GM12873 (cell line): ENCODE measurements around the gene SCYGR1.

ENCODE experiments used
- TF ChIP-seq, protein P1 (sequence below): IDR thresholded peaks from 2 replicates; pipeline ENCODE4 v1.5.1; 2012; ENCODE audit warnings: low read depth, mild to moderate bottlenecking, moderate library complexity, low read length, control low read depth; ENCODE audit not compliant: insufficient read depth; ENCODE audit errors: missing control alignments

SCYGR1 gene

DNA sequence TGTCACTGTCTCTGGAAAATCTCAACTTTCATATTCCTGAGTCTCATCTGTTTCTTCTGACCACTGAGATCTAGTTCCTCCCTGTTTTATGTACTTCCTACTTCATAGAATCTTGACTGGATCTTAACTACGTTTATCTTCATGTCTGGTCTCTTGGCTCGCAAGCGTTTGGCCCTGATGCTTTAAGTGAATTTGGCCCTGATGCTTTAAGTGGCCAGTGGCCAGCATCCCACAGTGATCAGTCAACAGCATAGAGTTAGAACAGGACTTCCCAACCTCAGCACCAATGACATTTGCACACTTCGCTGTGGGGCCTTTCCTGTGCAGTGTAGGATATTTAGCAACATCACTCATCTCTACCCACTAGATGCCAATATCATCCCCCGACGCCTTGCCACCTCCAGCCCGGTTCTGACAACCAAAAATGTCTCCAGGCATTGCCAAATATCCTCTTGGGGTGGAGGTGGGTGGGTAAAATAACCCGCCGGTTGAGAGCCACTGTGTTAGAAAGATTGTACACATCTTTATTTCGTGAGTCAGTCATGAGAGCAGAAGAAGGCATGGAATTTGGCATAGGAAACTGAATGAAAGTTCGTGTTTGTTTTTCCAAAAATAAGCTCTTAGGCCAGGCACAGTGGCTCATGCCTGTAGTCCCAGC lies 20.9 kb downstream of the SCYGR1 start:
- TF ChIP-seq, protein P1, sequence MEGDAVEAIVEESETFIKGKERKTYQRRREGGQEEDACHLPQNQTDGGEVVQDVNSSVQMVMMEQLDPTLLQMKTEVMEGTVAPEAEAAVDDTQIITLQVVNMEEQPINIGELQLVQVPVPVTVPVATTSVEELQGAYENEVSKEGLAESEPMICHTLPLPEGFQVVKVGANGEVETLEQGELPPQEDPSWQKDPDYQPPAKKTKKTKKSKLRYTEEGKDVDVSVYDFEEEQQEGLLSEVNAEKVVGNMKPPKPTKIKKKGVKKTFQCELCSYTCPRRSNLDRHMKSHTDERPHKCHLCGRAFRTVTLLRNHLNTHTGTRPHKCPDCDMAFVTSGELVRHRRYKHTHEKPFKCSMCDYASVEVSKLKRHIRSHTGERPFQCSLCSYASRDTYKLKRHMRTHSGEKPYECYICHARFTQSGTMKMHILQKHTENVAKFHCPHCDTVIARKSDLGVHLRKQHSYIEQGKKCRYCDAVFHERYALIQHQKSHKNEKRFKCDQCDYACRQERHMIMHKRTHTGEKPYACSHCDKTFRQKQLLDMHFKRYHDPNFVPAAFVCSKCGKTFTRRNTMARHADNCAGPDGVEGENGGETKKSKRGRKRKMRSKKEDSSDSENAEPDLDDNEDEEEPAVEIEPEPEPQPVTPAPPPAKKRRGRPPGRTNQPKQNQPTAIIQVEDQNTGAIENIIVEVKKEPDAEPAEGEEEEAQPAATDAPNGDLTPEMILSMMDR = no peak

GRCh38 chr2:227365833-227366232 lies 21.9 kb downstream of the SCYGR1 start:
- TF ChIP-seq, protein P1 = no peak

DNA sequence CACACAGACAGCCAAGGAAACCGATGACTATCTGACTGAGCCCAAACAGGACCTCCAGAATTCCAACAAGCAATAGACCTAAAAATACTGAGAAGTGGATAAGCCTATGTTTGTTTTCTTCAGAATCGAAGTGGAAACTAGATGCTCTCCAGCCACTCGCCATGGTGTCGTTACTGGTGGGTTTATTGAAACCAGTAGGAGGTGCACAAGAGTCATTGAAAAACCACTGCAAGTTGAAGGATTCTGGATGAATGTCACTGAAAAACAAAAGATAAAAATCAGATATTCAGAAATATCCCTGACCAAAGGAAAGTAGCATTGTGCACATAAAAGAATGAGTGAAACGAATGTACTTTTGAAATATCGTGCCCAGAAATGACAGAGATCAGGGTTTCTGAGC lies 24.0 kb downstream of the SCYGR1 start:
- TF ChIP-seq, protein P1 = peak; percentile 35

DNA sequence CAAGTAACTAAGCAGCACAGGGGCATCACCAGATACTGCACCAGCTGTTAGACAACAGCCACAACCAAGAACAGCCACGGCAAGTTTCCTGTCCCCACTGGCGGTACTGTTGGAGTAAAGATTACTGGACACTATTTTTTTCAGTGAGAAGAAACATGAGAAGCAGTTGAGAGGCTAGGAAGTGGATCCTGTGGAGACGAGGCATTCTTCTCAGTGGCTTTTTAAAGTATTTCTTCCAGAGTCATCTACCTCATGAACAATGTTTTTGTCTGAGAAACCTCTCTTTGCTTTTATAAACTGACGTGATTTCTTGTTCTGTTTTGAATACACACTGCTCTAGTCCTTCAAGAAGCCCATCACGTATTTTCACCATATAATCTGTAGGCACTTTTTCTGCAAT lies 27.4 kb downstream of the SCYGR1 start:
- TF ChIP-seq, protein P1 = no peak

- TF ChIP-seq, protein P1 = no peak
These were observed 36.1 kb downstream of the SCYGR1 start for GRCh38 chr2:227351639-227352038.

DNA sequence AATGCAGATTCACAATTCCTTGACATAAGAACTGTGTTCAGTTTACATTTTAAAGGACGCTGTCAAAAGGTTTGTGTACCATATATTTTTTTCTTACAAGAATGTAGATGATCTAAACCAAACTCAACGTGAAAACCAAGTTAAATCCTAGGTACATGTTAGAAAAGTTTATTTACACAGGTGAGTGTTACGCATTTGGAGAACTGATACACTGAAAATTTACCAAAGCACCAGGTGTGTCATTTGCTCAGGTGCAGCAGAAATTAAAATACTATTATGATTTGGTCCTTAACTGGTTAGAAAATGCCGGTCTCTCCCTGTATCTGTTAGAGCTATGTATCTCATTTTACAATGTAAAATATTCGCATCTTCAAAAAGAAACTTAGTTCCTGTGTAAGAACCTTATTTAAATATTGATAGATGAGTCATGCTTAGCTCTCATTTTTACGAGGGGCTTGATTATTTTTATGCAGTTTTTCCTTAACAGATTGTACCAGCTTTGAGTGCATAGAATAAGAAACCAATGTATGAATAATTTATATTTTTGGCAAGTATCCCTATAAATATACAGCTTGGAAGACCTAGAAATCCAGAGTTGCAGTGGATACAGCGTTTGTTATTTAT lies 37.6 kb downstream of the SCYGR1 start:
- TF ChIP-seq, protein P1 = no peak

DNA sequence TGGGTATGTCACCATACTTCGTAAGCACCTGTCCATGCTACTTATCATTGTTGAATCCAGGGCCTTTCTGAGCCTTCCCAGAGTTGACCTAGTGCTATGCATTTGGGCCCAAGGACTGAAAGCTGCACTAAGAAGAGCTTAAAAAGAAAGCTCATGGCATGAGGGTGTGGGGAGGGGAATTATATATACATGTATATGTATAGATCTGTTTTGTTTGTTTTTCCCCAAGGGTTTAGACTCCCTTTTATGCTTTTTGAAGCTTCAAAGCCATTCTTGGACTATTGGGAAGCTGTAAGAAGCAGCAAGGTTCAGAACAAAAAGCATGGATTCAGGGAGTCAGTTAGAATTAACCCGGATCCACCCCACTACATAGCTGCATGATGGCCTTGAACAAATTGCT lies 39.4 kb downstream of the SCYGR1 start:
- TF ChIP-seq, protein P1 = no peak
